RWPE1 (cell line): ENCODE results near the gene TXNIP.

ENCODE experiments used
- CTCF ChIA-PET: fragments of 350-600 bp; sonication (Branson Sonifier 250); formaldehyde crosslinking; extraction: SDS; loops from one replicate; lab custom pipeline; 2021; lab: Yijun Ruan, JAX
- POLR2A ChIA-PET: fragments of 400-600 bp; formaldehyde crosslinking; extraction: SDS; loops from one replicate; lab custom pipeline; 2020; ENCODE audit warnings: antibody characterized with exemption; ENCODE audit not compliant: low non-redundant PET; lab: Yijun Ruan, JAX
- DNase-seq: peaks from one replicate; pipeline ENCODE4 v3.0.0; 2012; ENCODE audit warnings: low spot score
- H3K27ac ChIP-seq: fragments of 450-650 bp; 2 replicates; pipeline ENCODE4 v1.5.1; 2017
- CTCF ChIP-seq: fragments of 450-650 bp; conservative IDR thresholded peaks from 2 replicates; pipeline ENCODE4 v1.5.1; 2017; ENCODE audit warnings: low read depth, mild to moderate bottlenecking

TXNIP gene

GRCh38 chr1:145959957-145960467 is 36.4 kb downstream of the TXNIP start:
- H3K27ac ChIP-seq = no peak overlapping the region
- no peak for TF ChIP-seq CTCF
- ChIA-PET CTCF (no interaction called here), POLR2A (no interaction called here)
- no peak for DNase-seq

DNA sequence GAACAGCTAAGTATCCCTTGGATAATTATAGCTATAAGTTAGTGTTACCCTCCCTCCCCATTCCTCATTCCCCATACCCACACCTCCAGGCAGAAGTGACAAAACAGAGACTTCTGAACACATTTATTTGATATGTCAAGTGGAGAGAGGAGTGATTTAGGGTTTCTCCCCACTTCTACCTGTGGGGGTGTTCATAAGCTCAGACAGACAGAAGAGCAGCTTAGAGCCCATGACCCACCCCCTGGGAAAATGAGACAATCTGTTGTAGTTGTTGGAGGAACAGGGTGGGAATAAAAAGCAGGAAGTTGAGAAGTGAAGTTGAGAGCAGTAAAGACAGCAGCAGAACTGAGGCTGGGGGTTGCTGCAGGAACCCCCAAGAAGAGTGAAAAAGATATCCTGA is 37.0 kb downstream of the TXNIP start:
- POLR2A ChIA-PET = no interaction called here
- no peak for TF ChIP-seq CTCF
- no peak for DNase-seq
- H3K27ac ChIP-seq = no peak overlapping the region
- CTCF ChIA-PET = interaction anchor here (1.3 kb wide), 1 partner anchor 48 kb away, joined by 3 read pairs; no protein-coding TSS in a partner anchor

GRCh38 chr1:145958734-145959133 is 37.6 kb downstream of the TXNIP start:
- ChIA-PET CTCF (interaction anchor here (1.3 kb wide), 1 partner anchor 49 kb away, joined by 3 read pairs; no protein-coding TSS in a partner anchor), POLR2A (interaction anchor here (1.0 kb wide), 1 partner anchor 31 kb away, joined by 6 read pairs; the partner anchor contains the start of gene RBM8A)
- no peak for DNase-seq
- TF ChIP-seq CTCF = no peak
- no peak overlapping the region for H3K27ac ChIP-seq

- peak within 1 kb of the TSS; percentile 98 for H3K27ac ChIP-seq
- peak; percentile 99 for DNase-seq
- no peak for TF ChIP-seq CTCF
- ChIA-PET CTCF (interaction anchor here (1.4 kb wide), 1 partner anchor 68 kb away, joined by 4 read pairs; no protein-coding TSS in a partner anchor), POLR2A (interaction anchor here (0.8 to 1.0 kb wide), 2 partner anchors 30 kb away, joined by 3 to 6 read pairs; partner anchors contain the start of gene RBM8A)
These were observed 38.7 kb downstream of the TXNIP start, which contains the start of gene LIX1L for GRCh38 chr1:145957443-145958319. LIX1L (minus strand) TSS chr1:145958017; CDS start chr1:145957927, 90 bp downstream.

DNA sequence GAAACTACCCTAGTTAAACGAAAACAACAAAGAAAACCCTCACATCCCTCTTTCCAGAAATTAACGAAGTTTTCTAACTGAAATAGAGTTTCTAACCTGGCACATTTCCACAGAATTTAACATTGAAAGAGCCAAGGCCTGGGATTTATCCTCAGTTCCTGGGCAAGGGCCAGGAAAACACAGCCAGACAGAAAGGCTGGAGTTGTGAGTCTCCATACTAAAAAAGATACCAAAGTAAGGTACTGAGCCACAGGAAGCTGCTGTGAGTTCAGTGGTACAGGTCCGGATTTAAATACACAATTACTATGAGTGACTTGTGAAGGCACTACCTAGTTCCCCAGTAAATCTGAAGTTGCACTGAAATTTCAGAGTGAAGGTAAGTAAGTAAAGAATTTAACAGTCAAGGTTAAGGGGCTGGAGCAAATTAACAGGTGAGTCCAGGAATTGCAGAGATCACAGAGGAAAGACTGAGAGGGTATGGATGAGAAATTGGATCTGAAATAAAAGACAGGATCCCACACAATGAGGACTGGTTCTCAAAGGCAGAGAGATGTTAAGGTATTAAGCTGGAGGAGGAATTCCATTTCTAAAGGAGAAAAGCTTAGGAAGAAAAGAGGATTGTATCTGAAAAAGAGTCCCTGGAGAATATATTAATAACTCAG is 39.5 kb downstream of the TXNIP start:
- ChIA-PET CTCF (interaction anchor here (0.5 to 1.4 kb wide), 2 partner anchors 23 to 69 kb away, joined by 4 read pairs; no protein-coding TSS in a partner anchor), POLR2A (interaction anchor here (0.8 kb wide), 1 partner anchor 30 kb away, joined by 3 read pairs; the partner anchor contains the start of gene RBM8A)
- no peak for DNase-seq
- peak overlapping the region; percentile 98 for H3K27ac ChIP-seq
- no peak for TF ChIP-seq CTCF

- ChIA-PET POLR2A (no interaction called here), CTCF (interaction anchor here (0.5 kb wide), 1 partner anchor 24 kb away, joined by 4 read pairs; no protein-coding TSS in a partner anchor)
- TF ChIP-seq CTCF = no peak
These were observed 40.0 kb downstream of the TXNIP start for GRCh38 chr1:145956361-145956760.

More at GRCh38 chr1:145956361-145956760, 40.0 kb downstream of the TXNIP start:
- H3K27ac ChIP-seq = no peak overlapping the region
- no peak for DNase-seq
